GM19239 (cell line): ENCODE measurements around the gene SLC38A10.

Source experiments
- DNase-seq: peaks from one replicate; pipeline ENCODE4 v3.0.0; 2011; ENCODE audit warnings: low spot score; ENCODE audit not compliant: insufficient read length
- FAIRE-seq: peaks from 2 replicates; lab custom pipeline; 2011; peaks lifted over from hg19 to GRCh38; lab: Jason Lieb, UNC

The SLC38A10 gene

DNA sequence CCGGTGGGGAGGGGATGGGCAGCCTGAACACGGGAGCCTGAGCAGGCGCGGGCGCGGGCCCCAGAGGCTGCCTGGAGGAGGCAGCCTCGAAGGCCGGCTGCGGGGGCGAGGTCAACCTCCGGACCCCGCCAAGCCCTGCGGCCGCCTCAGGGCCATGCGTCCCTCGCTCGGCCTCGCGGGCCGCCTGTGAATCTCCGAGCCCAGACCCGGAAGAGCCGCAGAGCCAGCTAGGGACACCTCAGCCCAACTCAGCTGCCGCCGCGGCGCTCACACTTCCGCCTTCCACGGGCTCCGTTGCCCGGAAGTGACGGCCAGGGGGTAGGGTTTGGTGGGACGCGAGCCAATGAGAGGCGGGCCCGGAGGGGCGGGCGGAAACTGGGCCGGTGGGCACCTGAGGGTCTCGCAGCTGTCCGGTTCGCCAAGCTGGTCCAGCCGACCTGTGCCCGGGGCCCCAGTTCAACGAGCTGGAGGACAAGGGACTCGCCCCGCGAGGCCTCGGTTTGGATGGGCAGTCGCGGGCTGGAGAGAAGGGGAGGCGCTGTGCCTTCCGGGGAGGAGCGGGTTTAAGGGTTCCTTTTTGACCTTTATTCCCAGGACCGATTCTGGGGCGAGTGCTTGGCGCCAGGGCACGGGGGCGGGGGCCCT is at the start of gene SLC38A10:
SLC38A10 (minus strand) TSS at position 277 of the 645 bp plus-strand sequence. CDS start 386 bp downstream, outside the sequence.
- peak; percentile 61 for FAIRE-seq

DNA sequence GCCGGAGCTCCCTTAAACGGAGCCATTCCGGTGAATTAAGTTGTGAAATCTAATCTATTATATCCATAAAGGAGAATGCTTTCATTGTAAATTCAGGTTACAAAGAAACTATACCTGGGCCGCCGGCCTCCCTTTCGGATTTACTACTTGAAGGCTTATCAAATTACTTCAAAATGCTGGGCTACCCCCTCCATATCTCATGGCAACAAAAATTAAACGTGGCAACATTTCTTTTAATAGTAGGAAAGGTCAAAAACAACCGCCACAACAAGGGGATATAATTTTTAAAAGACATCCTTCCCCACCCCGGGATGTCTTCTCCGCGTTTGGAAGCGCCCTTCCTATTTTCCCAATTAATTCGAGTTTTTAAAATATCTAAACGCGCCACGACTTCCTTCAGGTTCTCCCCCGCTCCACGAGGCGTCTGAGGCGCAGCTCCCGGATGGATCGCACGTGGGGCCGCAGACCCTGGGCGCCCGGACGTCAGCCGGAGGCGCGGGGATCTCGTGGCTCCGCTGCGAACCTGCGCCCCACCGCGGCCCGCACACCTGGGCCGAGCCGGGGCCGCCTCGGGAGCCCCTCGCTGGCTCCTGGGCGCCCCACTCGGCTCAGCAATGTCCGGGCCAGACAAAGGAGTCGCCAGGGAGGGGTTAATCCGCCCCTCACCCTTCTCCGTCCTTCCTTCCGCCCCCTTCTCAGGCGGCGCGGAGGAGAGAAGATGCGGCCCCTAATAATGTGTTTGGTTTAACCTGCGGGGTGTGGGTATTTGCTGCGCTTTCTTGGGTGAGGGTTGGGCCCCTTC is 47.4 kb upstream of the SLC38A10 start:
- no peak for FAIRE-seq
- no peak for DNase-seq

More for the DNA sequence above, at the start of gene SLC38A10:
- DNase-seq: peak; percentile 99

DNA sequence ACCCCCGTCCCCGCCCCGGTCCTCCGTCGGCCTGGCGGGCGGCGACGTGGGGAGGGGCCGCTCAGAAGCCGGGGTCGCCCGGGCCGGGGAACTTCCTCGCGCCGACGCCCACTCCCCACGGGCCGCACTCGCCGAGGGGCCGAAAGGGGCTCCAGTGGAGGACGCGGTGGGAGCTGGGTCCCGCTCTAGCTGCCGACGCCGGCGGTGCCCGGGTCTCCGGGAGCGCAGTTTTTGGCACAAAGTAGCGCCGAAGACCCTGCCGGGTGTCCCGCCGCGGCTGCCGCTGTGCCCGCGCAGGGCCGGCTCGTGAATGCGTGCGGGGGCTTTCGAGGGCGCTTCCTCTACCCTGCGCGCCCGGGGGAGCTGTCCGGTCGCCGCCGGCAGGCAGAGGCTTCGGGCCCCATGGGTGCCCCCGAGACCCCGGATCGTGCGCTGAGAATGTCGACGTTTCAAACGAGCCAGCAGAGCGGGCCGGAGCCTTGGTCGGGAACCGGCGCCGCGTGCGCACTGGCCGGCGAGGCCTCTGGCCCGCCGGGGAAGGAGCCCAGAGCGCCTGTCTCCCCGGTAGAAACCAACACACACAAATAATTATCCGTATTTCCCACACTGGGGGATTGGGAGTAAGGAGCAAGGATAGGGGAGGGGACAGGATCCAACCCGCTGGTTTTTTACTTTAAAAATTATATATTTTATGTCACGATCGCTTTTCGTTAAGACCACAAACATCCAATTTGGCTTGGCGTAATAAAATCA is 46.6 kb upstream of the SLC38A10 start:
- DNase-seq: no peak
- FAIRE-seq: no peak

DNA sequence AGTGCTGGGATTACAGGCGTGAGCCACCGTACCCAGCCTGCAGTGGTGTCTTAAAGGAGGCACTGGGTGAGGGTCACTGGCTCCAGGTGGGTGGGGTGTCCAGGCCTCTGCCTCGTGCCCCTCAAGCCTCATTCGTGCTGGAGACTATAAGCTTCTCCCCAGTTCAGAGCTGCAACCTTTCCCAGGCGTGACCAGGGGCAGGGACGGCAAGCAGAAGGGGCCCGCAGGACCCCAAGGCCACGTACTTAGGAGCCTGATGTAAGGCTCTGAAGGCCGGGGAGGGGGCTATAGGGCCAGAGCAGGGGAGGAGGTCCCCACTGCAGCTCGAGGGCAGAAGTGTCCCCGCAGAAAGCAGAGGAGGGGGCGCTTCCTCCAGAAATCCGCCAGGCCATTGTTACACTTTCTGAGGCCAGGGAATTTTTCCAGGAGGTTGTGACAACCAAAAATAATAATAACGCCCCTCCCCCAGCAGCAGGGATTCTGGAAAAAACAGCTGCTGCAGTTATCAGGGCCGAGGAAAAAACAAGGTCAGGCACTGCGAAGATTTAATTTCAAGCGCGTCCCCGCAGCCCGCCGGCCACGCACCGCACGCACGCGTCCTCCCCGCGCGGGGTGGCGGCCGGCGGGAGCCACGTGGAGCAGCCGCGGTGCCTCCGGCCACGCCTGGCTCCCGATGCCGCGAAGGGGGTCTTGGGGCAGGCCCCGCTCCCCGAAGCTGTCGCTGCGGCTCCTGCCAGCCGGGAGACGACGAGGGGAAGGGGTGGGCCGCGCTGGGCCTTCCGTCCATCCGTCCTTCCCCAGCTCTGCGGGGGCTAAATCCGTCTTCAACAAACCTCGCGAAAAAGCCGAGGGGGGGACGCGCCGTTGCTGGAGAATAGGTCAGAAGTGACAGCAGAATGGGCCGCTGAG is 45.8 kb upstream of the SLC38A10 start:
- DNase-seq (no peak), FAIRE-seq (no peak)

DNA sequence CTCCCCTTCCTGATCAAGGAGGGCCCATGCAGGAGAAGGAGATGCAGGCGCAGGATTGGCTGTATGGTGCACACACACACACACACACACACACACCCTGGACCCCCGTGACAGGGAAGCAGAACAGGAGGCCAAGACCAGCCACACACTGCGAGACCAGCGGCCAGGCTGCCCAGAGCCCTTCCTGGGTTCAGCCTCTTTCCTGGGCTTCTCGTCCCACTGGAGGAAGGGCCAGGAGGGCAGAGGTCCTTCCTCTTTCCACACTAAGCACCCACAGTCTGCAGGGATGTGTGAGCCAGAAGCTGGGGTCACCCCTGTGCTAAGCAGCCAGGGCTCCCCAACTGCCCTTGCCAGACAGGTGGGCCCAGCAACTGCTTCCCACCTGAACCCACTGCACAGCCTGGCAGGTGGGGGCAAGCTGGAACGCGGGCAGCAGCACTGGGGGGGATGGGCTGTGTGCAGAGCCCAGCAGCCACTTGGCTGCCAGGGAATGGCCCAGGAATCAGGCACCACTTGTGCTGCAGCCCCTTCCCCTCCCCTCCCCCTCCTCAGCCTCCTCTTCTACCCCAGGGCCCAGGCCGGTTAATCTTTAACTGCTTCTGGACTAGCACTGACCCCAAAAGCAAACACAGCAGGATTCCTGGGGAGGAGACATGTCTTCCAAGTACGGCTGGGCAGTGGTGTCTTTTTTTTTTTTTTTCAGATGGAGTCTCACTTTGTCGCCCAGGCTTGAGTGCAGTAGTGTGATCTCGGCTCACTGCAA is 44.6 kb upstream of the SLC38A10 start:
- DNase-seq (no peak), FAIRE-seq (no peak)

DNA sequence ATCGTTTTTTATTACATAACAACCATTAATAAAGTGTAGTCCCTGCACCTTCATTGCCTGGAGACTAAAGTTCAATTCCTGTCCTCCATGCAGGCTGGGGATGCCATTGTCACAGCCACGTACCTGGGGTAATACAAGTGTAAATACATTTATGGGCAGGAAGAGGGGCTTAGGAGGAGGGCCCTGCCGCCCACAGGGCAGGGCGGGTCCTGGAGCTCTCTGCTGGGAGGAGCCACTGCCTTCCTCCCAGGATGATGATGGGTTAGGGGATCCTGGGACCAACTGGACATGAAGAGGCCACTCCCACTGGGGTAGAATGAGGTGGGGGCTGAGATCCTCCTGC is 44.1 kb upstream of the SLC38A10 start:
- no peak for FAIRE-seq
- no peak for DNase-seq

DNA sequence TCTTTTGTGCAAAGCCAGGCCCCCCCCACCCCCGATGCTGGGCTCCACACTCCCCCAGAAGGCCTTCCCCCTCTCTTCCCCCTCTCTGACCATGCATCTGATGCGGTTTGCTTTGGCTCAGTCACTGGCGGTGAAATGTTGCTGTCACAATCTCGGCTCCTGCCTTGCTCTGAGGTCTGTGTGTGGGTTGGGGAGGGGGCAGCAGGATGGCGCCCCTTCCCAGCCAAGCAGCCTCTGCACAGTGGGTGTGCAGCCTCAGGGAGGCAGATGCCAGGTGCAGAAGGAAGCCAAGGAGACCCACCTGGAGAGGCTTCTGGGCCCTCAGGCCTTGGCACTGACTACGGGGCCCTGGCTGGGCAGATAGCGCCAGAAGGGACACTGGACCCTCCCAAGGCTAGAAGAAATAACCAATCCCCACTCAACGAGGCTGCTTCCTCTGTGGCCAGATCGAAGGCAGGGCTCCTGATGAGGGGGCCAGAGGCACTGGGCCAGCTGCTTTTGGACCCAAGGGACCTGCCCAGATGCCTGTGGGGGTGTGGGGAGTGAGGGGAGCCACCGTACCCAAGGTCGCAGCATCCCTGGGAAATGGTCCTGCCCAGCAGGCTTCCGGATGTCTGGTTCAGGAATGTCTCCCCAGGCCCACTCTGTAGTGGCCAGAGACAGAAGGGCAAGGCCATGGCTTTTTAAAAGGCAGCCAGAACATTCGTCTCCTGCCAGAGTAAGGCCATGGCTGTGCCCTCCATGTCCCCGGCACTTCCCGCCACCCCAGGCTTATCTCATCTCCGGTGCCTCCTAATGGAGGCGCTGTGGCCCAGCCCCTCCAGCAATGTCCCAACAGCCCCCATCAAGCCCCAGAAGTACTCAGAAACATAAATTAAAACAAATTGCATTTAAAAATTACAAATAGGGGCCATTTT is 43.4 kb upstream of the SLC38A10 start:
- DNase-seq (no peak), FAIRE-seq (no peak)

DNA sequence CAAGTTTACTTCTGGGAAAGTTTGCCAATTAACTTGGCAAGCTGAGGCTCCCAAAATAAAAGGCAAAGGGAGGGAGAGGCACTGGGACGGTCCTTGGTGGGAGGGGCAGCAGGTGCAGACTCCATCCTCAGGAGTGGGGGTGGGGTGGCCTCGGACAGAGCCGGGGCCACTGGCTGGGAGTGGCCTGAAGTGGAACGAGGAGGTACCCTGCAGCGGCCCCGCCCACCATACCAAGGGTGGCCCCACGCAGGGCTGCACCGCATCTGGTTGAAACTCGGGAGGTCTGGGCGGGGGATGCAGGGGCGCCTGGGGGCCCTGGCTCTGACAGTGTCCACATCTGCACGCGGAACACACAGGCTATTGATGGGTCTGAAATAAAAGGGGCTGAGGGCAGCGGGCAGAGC is 42.4 kb upstream of the SLC38A10 start:
- no peak for DNase-seq
- FAIRE-seq: no peak

DNA sequence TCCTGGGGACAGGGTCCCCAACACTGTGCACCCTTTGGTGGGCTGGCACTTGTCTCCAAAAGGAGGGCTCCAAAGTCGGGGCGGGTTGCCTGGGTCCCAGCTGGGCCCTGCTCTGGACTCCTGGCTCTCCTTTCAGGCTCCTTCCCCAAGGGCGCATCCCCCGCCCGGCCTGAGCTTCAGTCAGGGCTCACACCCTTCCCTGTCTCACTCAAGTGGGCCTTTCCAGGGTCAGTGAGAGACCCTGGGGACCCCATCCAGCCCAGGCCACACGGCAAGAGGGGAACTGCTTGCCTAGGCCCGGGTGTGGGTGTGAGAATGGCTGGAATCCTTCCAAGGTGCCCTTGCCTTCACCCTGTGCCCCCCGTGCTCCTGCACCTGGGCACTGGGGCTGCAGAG is 41.8 kb upstream of the SLC38A10 start:
- FAIRE-seq (no peak), DNase-seq (no peak)

DNA sequence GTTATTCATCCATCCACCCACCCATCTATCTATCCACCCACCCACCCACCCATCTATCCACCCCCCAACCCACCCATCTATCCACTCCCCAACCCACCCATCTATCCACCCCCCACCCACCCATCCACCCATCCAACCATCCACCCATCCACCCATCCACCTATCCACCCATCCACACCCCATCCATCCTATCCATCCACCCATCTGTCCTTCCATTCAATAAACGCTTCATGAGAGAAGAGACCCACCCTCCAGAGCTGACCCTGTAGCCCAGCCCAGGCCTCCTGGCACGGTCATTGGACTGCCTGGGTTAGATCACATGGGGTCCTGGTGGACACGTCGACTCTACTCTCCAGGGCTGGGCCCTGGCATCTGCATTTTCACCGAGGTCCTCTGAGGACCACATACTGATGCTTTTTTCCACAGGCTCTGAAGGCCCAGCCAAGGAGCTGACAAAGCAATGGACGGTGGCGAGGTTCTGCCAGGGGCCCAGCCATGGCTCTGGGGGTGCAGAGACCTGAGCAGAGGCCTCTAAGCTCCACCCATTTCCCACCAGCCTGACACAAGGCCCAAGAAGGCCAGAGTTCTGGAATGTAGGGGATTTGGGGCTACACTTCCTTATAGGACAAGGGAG is 41.3 kb upstream of the SLC38A10 start:
- no peak for DNase-seq
- no peak for FAIRE-seq

DNA sequence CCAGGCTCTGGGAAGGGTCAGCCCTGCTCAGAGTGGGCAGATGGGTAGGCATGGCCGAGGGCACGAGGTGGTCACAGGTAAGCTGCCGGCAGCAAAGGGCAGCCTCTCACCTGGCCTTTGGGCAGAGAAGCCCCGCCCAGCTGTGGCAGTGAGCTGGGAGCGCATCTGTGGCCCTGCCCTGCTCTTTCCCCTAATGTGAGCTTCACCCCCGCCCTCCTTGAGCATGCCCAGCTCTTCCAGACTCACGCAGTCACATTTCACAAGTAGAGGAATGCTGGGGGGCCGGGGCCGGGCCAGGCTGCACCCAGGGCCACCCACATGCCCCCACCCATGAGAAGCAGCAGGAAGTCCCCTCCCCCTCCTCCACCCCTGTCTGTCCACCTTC is 40.7 kb upstream of the SLC38A10 start:
- FAIRE-seq (no peak), DNase-seq (no peak)

DNA sequence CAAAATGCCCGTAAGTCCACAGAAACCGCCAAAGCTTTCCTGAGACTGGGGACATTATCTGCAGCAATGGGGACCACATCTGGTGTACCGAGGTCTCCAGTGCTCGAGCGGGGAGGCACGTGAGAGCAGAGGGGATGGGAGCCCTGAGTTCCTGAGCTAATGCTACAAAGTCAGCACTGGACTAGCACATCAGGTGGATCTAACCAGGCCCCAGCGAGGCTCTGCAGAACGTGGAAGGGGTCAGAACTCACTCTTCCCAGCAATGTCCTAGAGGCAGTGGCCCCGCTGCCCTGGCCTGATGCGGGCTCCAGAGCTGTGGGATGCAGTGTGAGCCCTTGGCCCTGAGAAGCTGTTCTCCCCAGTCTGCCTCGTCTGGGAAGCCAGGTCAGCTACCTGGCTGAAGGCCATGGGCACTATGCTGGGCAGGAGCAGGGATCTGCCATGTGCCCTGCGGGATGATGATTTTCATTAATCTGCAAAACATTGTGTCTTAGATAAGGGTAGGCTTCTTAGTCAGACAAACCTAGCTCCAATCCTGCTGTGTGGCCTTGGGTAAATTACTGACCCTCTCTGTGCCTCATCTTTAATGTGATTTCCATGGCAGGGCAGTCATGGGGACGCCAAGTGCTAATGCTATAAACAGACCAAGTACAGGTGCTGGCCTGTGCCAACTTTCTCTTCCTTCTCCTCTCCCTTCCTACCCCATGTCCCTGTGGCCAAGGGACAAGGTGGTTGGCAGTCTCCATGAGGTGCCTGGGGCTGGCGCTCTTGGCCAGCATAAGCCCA is 40.1 kb upstream of the SLC38A10 start:
- DNase-seq: no peak
- no peak for FAIRE-seq

DNA sequence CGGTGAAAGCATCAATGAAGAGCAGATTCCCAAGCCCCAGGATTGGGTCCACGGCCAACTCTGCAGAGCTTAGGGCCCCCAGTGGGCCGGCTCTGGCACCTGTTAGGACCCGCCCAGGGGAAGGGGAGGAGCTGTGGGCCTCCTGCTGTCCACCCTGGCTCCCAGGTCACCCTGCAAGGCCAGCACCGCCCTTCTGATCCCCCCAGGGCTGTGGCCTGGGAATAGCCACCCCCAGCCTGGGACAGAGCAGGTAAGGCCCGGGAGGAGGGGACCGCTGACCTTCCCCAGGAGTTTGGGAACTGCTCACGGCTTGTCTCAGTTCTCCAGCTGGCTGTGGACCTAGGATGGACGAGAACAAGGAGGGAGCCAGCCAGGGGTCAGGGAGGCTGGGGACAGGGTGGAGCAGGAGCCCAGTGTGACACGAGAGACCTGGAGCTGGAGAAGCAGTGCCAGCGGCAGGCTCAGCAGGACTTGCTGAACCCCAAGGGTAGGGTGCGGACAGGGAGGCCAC is 39.3 kb upstream of the SLC38A10 start:
- no peak for DNase-seq
- FAIRE-seq: no peak

DNA sequence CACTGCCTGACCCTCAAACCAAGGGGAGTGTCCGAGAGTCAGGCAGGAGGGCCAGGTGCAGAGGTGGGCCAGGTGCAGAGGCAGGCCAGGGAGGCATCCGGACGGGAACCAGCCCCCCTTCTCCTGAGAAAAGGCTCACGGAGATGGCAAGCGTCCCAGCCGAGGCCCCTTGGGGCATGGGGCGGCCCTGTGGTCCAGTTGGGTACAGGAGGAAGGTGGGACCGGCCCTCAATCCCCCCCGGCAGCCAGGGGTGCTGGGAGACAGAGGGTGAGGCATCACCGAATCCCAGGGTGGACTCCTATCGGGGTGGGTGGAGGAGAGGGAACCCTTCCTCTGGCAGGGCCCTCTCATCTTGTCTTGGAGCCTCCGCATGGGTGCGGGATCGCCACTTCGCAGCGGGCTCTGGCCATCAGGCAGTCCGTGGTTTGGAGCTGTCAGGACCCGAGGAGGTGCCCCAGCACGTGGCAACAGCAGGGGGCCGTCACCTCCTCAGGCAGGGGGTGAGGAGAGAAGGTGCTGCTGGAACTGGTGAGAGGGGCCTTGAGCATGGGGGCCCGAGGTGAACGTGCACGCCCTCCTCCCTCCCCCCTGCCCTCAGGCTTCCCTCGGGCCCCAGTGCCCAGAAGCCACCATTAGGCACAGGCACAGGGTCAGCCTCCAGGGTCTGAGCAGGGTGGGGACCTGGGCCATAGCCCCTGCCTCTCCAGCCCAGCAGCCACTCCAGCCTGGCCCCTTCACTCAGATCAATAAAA is 38.7 kb upstream of the SLC38A10 start:
- FAIRE-seq: no peak
- no peak for DNase-seq

DNA sequence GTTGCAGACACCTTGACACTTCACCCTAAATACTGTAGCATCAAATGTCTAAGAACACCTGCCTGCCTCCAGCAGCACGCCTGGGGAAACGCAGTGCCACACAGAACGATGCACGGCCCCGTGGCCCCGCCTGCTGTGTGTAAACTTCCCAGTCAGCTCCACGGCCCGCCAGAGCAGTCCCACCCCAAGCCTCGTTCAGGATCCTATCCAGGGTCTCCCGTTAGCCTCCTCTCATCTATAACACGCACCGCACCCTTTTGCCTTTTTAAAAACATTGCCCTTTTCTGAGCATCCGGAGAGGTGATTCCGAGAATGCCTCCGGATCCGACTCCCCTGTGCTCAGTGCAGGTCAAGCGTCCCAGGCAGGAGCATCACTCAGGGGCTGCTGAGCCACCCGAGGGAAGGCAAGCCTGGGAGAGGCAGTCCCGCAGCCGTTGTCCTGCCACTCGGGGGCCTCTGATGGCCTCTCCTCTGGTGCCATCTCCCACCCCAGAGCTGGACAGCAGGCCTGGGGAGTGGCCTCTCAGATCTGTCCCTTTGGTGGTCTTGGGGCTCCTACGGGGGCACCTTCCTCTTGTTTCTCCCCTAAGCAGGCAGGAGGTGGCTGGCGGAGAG is 37.9 kb upstream of the SLC38A10 start:
- FAIRE-seq: no peak
- DNase-seq: no peak
